GM23338 (cell line): Measurements from ENCODE around the gene QRFPR. TPM values are rescaled to one million over a fixed set of nuclear protein-coding genes. Genes with fewer than 3 reads are reported as not detected.

Experiments
- ATAC-seq: fragments of 200-7000 bp; cut with Tn5 transposase; 3 replicates; pipeline ENCODE4 v1.9.1; 2020
- DNase-seq: peaks from one replicate; pipeline ENCODE4 v3.0.0-alpha.2; 2015; ENCODE audit warnings: low spot score
- H2AFZ ChIP-seq: fragments of 200-600 bp; sonication (generic); 2 replicates; pipeline ENCODE4 v1.8.0; 2016; ENCODE audit warnings: antibody characterized with exemption, mild to moderate bottlenecking, moderate library complexity
- H3F3A ChIP-seq: fragments of 200-600 bp; sonication (generic); replicated peaks from 2 replicates; pipeline ENCODE4 v1.8.0; 2017; ENCODE audit warnings: antibody characterized with exemption, mixed run types, low read depth
- H3K27ac ChIP-seq: fragments of 200-600 bp; sonication (generic); 2 replicates; pipeline ENCODE4 v1.6.1; 2016; ENCODE audit warnings: low read depth
- H3K27me3 ChIP-seq: fragments of 200-600 bp; sonication (generic); 2 replicates; pipeline ENCODE4 v1.8.0; 2016; ENCODE audit warnings: mild to moderate bottlenecking, mixed run types, moderate library complexity; ENCODE audit not compliant: insufficient read depth
- H3K36me3 ChIP-seq: fragments of 200-600 bp; sonication (generic); 2 replicates; pipeline ENCODE4 v1.8.0; 2016; ENCODE audit warnings: mild to moderate bottlenecking; ENCODE audit not compliant: insufficient read depth
- H3K4me1 ChIP-seq: fragments of 200-600 bp; sonication (generic); 2 replicates; pipeline ENCODE4 v1.8.0; 2016; ENCODE audit warnings: mild to moderate bottlenecking, moderate library complexity; ENCODE audit not compliant: insufficient read depth
- H3K4me2 ChIP-seq: fragments of 200-600 bp; sonication (generic); 2 replicates; pipeline ENCODE4 v1.7.1; 2017; ENCODE audit warnings: mixed run types
- H3K4me3 ChIP-seq: fragments of 200-600 bp; sonication (generic); 2 replicates; pipeline ENCODE4 v1.6.1; 2016; ENCODE audit warnings: mixed run types
- H3K79me2 ChIP-seq: fragments of 200-600 bp; sonication (generic); replicated peaks from 2 replicates; pipeline ENCODE4 v1.8.0; 2017; ENCODE audit warnings: mild to moderate bottlenecking; ENCODE audit not compliant: insufficient read depth
- H3K9me2 ChIP-seq: fragments of 200-600 bp; sonication (generic); 2 replicates; pipeline ENCODE4 v1.8.0; 2017; ENCODE audit not compliant: insufficient read depth
- H4K20me1 ChIP-seq: fragments of 200-600 bp; sonication (generic); replicated peaks from 2 replicates; pipeline ENCODE4 v1.8.0; 2017; ENCODE audit warnings: mild to moderate bottlenecking; ENCODE audit not compliant: insufficient read depth
- H3K27ac Mint-ChIP-seq: 2 replicates; pipeline ENCODE4 v1.8.0; 2020; ENCODE audit warnings: inconsistent platforms, mild to moderate bottlenecking, moderate library complexity, mixed read lengths
- H3K27me3 Mint-ChIP-seq: 3 replicates; pipeline ENCODE4 v1.8.0; 2022; ENCODE audit warnings: low read depth, mild to moderate bottlenecking, moderate library complexity, mixed read lengths, inconsistent platforms; ENCODE audit not compliant: insufficient read depth, poor library complexity
- H3K36me3 Mint-ChIP-seq: 3 replicates; pipeline ENCODE4 v1.8.0; 2021; ENCODE audit warnings: low read depth, mild to moderate bottlenecking, inconsistent platforms, moderate library complexity, mixed read lengths
- H3K4me1 Mint-ChIP-seq: 3 replicates; pipeline ENCODE4 v1.8.0; 2020; ENCODE audit warnings: mild to moderate bottlenecking, inconsistent platforms, mixed read lengths
- H3K4me3 Mint-ChIP-seq: 3 replicates; pipeline ENCODE4 v1.8.0; 2021; ENCODE audit warnings: moderate library complexity, mild to moderate bottlenecking, inconsistent platforms, mixed read lengths
- H3K9me3 Mint-ChIP-seq: 3 replicates; pipeline ENCODE4 v1.8.0; 2020; ENCODE audit warnings: moderate library complexity, mild to moderate bottlenecking, inconsistent platforms, mixed read lengths
- CREB1 ChIP-seq: fragments of 250-450 bp; sonication (Bioruptor Pico); IDR thresholded peaks from 2 replicates; pipeline ENCODE4 v1.5.0; 2020; ENCODE audit warnings: low read depth, mild to moderate bottlenecking, moderate library complexity
- EZH2 ChIP-seq: fragments of 200-600 bp; sonication (generic); IDR thresholded peaks from one replicate; pipeline ENCODE4 v1.8.0; 2017; ENCODE audit warnings: antibody characterized with exemption, mild to moderate bottlenecking, low read depth; ENCODE audit not compliant: unreplicated experiment
- EZH2phosphoT487 ChIP-seq: fragments of 200-600 bp; sonication (generic); IDR thresholded peaks from one replicate; pipeline ENCODE4 v1.8.1; 2018; ENCODE audit warnings: antibody characterized with exemption; ENCODE audit not compliant: unreplicated experiment
- JUNB ChIP-seq: IDR thresholded peaks from one replicate; pipeline ENCODE4 v1.6.1; 2016; ENCODE audit warnings: antibody characterized with exemption; ENCODE audit not compliant: unreplicated experiment
- NANOG ChIP-seq: IDR thresholded peaks from 2 replicates; pipeline ENCODE4 v1.6.1; 2016; ENCODE audit warnings: antibody characterized with exemption, borderline replicate concordance
- POLR2AphosphoS5 ChIP-seq: IDR thresholded peaks from 2 replicates; pipeline ENCODE4 v1.6.1; 2016; ENCODE audit warnings: antibody characterized with exemption, low read depth
- STAT1 ChIP-seq: IDR thresholded peaks from one replicate; pipeline ENCODE4 v1.6.1; 2016; ENCODE audit warnings: antibody characterized with exemption; ENCODE audit not compliant: unreplicated experiment
- ZNF114 ChIP-seq: fragments of 250-450 bp; sonication (Bioruptor Pico); IDR thresholded peaks from 2 replicates; pipeline ENCODE4 v1.5.0; 2020; ENCODE audit warnings: mild to moderate bottlenecking, moderate library complexity
- ZNF331 ChIP-seq: fragments of 250-450 bp; sonication (Bioruptor Pico); IDR thresholded peaks from 2 replicates; pipeline ENCODE4 v1.5.0; 2020; ENCODE audit warnings: low read depth, mild to moderate bottlenecking, moderate library complexity
- polyA plus RNA-seq: library from polyadenylated mRNA; unstranded; fragments of >200 nt; fragmentation: Nextera tagmentation; extraction: Ambion mirVana; gene quantifications from 2 replicates; pipeline ENCODE4 v1.2.1, GENCODE V29; 2016
- total RNA-seq: library from RNA; depleted of rRNA; stranded (reverse); fragments of >200 nt; shearing (Covaris generic); gene quantifications from 2 replicates; pipeline ENCODE4 v1.2.3, GENCODE V29; 2014
- TF ChIP-seq, protein P1 (sequence below): IDR thresholded peaks from 2 replicates; pipeline ENCODE4 v1.6.1; 2016; ENCODE audit warnings: antibody characterized with exemption
- TF ChIP-seq, protein P2 (sequence below): fragments of 250-450 bp; sonication (Bioruptor Pico); IDR thresholded peaks from 2 replicates; pipeline ENCODE4 v1.5.0; 2020; ENCODE audit warnings: mild to moderate bottlenecking, moderate library complexity
- TF ChIP-seq, protein P3 (sequence below): IDR thresholded peaks from one replicate; pipeline ENCODE4 v1.6.1; 2018; ENCODE audit warnings: antibody characterized with exemption; ENCODE audit not compliant: unreplicated experiment
- TF ChIP-seq, protein P4 (sequence below), 2 experiments: fragments of 200-600 bp in 1 of 2; sonication (generic) in 1 of 2; conservative IDR thresholded peaks; 2 replicates each; pipeline versions ENCODE4 v1.5.1 to v1.6.1; 2016 to 2017; ENCODE audit warnings: antibody characterized with exemption in 2 of 2, low read depth in 2 of 2, mild to moderate bottlenecking in 2 of 2, moderate library complexity in 1 of 2

QRFPR gene
- total and polyA plus RNA-seq, 2 experiments from 2014 or later, result 0.27 to 1.3 TPM

- Histone ChIP-seq H4K20me1 (no peaks in the 10 kb centered on the region), H3K4me3 (no peak overlapping the region), H3K4me1 (no peaks in the 10 kb centered on the region), H3K27me3 (no peaks in the 10 kb centered on the region), H3K9me2 (peaks cover 5% of the 10 kb centered on the region; the same call in 1 of the 2 replicates), H3K79me2 (no peaks in the 10 kb centered on the region), H3K27ac (no peak overlapping the region), H2AFZ (no peak overlapping the region), H3K4me2 (no peak overlapping the region), H3F3A (no peaks in the 10 kb centered on the region), H3K36me3 (no peaks in the 10 kb centered on the region)
- TF ChIP-seq JUNB, result no peak
- no peak for TF ChIP-seq STAT1
- no peak for TF ChIP-seq ZNF331 (CRISPR knock-in tag)
- TF ChIP-seq POLR2AphosphoS5, result no peak
- TF ChIP-seq, protein P1, sequence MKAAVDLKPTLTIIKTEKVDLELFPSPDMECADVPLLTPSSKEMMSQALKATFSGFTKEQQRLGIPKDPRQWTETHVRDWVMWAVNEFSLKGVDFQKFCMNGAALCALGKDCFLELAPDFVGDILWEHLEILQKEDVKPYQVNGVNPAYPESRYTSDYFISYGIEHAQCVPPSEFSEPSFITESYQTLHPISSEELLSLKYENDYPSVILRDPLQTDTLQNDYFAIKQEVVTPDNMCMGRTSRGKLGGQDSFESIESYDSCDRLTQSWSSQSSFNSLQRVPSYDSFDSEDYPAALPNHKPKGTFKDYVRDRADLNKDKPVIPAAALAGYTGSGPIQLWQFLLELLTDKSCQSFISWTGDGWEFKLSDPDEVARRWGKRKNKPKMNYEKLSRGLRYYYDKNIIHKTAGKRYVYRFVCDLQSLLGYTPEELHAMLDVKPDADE, result no peak
- TF ChIP-seq, protein P2, sequence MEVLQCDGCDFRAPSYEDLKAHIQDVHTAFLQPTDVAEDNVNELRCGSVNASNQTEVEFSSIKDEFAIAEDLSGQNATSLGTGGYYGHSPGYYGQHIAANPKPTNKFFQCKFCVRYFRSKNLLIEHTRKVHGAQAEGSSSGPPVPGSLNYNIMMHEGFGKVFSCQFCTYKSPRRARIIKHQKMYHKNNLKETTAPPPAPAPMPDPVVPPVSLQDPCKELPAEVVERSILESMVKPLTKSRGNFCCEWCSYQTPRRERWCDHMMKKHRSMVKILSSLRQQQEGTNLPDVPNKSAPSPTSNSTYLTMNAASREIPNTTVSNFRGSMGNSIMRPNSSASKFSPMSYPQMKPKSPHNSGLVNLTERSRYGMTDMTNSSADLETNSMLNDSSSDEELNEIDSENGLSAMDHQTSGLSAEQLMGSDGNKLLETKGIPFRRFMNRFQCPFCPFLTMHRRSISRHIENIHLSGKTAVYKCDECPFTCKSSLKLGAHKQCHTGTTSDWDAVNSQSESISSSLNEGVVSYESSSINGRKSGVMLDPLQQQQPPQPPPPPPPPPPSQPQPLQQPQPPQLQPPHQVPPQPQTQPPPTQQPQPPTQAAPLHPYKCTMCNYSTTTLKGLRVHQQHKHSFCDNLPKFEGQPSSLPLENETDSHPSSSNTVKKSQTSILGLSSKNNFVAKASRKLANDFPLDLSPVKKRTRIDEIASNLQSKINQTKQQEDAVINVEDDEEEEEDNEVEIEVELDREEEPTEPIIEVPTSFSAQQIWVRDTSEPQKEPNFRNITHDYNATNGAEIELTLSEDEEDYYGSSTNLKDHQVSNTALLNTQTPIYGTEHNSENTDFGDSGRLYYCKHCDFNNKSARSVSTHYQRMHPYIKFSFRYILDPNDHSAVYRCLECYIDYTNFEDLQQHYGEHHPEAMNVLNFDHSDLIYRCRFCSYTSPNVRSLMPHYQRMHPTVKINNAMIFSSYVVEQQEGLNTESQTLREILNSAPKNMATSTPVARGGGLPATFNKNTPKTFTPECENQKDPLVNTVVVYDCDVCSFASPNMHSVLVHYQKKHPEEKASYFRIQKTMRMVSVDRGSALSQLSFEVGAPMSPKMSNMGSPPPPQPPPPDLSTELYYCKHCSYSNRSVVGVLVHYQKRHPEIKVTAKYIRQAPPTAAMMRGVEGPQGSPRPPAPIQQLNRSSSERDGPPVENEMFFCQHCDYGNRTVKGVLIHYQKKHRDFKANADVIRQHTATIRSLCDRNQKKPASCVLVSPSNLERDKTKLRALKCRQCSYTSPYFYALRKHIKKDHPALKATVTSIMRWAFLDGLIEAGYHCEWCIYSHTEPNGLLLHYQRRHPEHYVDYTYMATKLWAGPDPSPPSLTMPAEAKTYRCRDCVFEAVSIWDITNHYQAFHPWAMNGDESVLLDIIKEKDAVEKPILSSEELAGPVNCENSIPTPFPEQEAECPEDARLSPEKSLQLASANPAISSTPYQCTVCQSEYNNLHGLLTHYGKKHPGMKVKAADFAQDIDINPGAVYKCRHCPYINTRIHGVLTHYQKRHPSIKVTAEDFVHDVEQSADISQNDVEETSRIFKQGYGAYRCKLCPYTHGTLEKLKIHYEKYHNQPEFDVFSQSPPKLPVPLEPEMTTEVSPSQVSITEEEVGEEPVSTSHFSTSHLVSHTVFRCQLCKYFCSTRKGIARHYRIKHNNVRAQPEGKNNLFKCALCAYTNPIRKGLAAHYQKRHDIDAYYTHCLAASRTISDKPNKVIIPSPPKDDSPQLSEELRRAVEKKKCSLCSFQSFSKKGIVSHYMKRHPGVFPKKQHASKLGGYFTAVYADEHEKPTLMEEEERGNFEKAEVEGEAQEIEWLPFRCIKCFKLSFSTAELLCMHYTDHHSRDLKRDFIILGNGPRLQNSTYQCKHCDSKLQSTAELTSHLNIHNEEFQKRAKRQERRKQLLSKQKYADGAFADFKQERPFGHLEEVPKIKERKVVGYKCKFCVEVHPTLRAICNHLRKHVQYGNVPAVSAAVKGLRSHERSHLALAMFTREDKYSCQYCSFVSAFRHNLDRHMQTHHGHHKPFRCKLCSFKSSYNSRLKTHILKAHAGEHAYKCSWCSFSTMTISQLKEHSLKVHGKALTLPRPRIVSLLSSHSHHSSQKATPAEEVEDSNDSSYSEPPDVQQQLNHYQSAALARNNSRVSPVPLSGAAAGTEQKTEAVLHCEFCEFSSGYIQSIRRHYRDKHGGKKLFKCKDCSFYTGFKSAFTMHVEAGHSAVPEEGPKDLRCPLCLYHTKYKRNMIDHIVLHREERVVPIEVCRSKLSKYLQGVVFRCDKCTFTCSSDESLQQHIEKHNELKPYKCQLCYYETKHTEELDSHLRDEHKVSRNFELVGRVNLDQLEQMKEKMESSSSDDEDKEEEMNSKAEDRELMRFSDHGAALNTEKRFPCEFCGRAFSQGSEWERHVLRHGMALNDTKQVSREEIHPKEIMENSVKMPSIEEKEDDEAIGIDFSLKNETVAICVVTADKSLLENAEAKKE (CRISPR knock-in tag), result no peak
- TF ChIP-seq, protein P3, sequence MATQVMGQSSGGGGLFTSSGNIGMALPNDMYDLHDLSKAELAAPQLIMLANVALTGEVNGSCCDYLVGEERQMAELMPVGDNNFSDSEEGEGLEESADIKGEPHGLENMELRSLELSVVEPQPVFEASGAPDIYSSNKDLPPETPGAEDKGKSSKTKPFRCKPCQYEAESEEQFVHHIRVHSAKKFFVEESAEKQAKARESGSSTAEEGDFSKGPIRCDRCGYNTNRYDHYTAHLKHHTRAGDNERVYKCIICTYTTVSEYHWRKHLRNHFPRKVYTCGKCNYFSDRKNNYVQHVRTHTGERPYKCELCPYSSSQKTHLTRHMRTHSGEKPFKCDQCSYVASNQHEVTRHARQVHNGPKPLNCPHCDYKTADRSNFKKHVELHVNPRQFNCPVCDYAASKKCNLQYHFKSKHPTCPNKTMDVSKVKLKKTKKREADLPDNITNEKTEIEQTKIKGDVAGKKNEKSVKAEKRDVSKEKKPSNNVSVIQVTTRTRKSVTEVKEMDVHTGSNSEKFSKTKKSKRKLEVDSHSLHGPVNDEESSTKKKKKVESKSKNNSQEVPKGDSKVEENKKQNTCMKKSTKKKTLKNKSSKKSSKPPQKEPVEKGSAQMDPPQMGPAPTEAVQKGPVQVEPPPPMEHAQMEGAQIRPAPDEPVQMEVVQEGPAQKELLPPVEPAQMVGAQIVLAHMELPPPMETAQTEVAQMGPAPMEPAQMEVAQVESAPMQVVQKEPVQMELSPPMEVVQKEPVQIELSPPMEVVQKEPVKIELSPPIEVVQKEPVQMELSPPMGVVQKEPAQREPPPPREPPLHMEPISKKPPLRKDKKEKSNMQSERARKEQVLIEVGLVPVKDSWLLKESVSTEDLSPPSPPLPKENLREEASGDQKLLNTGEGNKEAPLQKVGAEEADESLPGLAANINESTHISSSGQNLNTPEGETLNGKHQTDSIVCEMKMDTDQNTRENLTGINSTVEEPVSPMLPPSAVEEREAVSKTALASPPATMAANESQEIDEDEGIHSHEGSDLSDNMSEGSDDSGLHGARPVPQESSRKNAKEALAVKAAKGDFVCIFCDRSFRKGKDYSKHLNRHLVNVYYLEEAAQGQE, result no peak
- no peak for TF ChIP-seq ZNF114
- no peak for TF ChIP-seq CREB1 (CRISPR knock-in tag)
- TF ChIP-seq, protein P4, sequence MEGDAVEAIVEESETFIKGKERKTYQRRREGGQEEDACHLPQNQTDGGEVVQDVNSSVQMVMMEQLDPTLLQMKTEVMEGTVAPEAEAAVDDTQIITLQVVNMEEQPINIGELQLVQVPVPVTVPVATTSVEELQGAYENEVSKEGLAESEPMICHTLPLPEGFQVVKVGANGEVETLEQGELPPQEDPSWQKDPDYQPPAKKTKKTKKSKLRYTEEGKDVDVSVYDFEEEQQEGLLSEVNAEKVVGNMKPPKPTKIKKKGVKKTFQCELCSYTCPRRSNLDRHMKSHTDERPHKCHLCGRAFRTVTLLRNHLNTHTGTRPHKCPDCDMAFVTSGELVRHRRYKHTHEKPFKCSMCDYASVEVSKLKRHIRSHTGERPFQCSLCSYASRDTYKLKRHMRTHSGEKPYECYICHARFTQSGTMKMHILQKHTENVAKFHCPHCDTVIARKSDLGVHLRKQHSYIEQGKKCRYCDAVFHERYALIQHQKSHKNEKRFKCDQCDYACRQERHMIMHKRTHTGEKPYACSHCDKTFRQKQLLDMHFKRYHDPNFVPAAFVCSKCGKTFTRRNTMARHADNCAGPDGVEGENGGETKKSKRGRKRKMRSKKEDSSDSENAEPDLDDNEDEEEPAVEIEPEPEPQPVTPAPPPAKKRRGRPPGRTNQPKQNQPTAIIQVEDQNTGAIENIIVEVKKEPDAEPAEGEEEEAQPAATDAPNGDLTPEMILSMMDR (conservative IDR thresholded peaks at IDR 0.05; ENCODE audit: low read depth in 2 of 2), result no peak
- TF ChIP-seq EZH2phosphoT487, result no peak
- TF ChIP-seq EZH2, result no peak
- no peak for TF ChIP-seq NANOG
- DNase-seq (no peak), ATAC-seq (no peak)
- peaks cover 6% of the 10 kb centered on the region; the same call in 1 of the 3 replicates for H3K4me1 Mint-ChIP-seq
- no peak overlapping the region for H3K4me3 Mint-ChIP-seq
- no peaks in the 10 kb centered on the region for H3K9me3 Mint-ChIP-seq
- no peak overlapping the region for H3K27ac Mint-ChIP-seq
- no peaks in the 10 kb centered on the region for H3K27me3 Mint-ChIP-seq
- H3K36me3 Mint-ChIP-seq, result no peaks in the 10 kb centered on the region
These were observed 44.1 kb downstream of the QRFPR start for GRCh38 chr4:121336706-121337105.
